GM23248 (cell line): ENCODE measurements around the gene CFB.
"Not testable (repeated sequence)": the region's sequence is repeated elsewhere in the genome, so short reads cannot be mapped to it uniquely, and the experiment has no call there.

Experiments
- EZH2 ChIP-seq: fragments of 200-600 bp; sonication (generic); IDR thresholded peaks from 2 replicates; pipeline ENCODE4 v1.6.1; 2018; ENCODE audit warnings: antibody characterized with exemption, mild to moderate bottlenecking; ENCODE audit not compliant: insufficient read depth, poor library complexity, severe bottlenecking
- EZH2phosphoT487 ChIP-seq: fragments of 200-600 bp; sonication (generic); IDR thresholded peaks from 2 replicates; pipeline ENCODE4 v1.6.1; 2018; ENCODE audit warnings: antibody characterized with exemption, moderate library complexity, mild to moderate bottlenecking, low read depth; ENCODE audit not compliant: insufficient read depth

DNA sequence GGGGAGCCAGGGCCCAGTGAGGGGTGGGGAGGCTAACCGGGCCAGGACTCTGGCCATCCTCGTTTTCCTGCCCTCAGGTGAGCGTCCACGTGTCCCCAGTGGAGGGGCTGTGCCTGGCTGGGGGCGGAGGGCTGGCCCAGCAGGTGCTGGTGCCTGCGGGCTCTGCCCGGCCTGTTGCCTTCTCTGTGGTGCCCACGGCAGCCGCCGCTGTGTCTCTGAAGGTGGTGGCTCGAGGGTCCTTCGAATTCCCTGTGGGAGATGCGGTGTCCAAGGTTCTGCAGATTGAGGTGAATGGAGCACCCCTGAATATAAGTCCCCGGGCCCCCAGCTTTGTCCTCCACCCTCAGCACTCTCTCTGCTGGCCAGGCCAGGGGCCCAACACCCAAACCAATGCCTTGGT lies 48.5 kb downstream of the CFB start:
- TF ChIP-seq EZH2, EZH2phosphoT487: not testable (repeated sequence)
